Type B pancreatic cell (in vitro differentiated cells): ENCODE measurements around the gene DGCR2. TPM values are rescaled to one million over a fixed set of nuclear protein-coding genes. Genes with fewer than 3 reads are reported as not detected.
A peak's percentile ranks its signal among the peaks of the same experiment; 100 is the strongest.

Experiments
- DNase-seq: peaks from one replicate; pipeline ENCODE4 v3.0.0; 2021; ENCODE audit warnings: mixed read lengths; ENCODE audit not compliant: unreplicated experiment; ENCODE audit errors: extremely low spot score
- H3K27ac Mint-ChIP-seq: 2 replicates; pipeline ENCODE4 v1.8.0; 2021; ENCODE audit warnings: mild to moderate bottlenecking, mixed read lengths
- H3K27me3 Mint-ChIP-seq: 2 replicates; pipeline ENCODE4 v1.8.0; 2021; ENCODE audit warnings: mixed read lengths
- H3K36me3 Mint-ChIP-seq: 2 replicates; pipeline ENCODE4 v1.8.0; 2021; ENCODE audit warnings: mixed read lengths
- H3K4me1 Mint-ChIP-seq: one replicate; pipeline ENCODE4 v1.8.0; 2021; ENCODE audit warnings: mixed read lengths; ENCODE audit not compliant: unreplicated experiment
- H3K4me3 Mint-ChIP-seq: 2 replicates; pipeline ENCODE4 v1.8.0; 2021; ENCODE audit warnings: mild to moderate bottlenecking, mixed read lengths
- H3K9me3 Mint-ChIP-seq: 2 replicates; pipeline ENCODE4 v1.8.0; 2021; ENCODE audit warnings: mixed read lengths
- total RNA-seq: library from RNA; stranded (reverse); gene quantifications from 2 replicates; pipeline ENCODE4 v1.2.1, GENCODE V29; 2021; ENCODE audit warnings: low replicate concordance
- TF ChIP-seq, protein P1 (sequence below): fragments of 200-600 bp; sonication (generic); conservative IDR thresholded peaks from 2 replicates; pipeline ENCODE4 v1.5.0; 2021; ENCODE audit warnings: antibody characterized with exemption, mild to moderate bottlenecking

The DGCR2 gene
- total RNA-seq, 1 donor from 2014 or later: 83.1 TPM

DNA sequence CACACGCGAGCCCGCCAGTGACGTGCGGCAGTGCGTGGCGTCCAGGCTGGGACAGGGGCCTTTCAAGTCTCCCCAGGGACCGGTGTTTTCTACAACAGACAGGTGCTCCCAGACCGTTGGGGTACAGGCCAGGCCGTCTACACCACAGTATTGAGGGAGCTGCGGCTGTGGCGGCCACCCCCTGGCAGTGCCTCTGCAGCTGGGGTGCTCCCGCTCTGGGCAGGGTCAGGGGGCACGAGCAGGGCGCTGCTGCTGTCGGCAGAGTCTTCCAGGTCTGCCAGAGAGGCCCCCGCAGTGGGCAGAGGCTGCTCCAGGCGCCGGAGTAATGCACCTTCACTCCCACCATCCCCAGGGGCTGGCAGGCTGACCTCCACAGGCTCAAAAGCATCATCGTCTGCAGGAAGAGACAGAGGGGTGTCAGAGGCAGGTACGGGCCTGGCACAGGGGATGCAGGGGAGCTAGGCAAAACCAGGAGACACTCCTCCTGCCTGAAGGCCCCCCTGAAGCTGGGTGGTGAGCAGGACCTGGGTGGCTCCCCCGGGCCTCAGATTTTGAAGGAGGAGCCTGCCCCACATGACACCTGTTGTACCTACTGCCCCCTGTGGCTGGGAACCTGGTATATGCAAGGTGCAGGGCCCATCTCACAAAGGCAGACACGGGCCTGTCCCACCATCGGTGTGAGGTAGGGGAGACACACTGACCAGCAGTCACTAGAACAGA is 83.3 kb downstream of the DGCR2 start:
- peak; percentile 62 for DNase-seq
- Mint-ChIP-seq H3K27ac (no peak overlapping the region), H3K4me1 (no peaks in the 10 kb centered on the region), H3K36me3 (no peaks in the 10 kb centered on the region), H3K4me3 (no peak overlapping the region), H3K27me3 (peaks cover 3% of the 10 kb centered on the region), H3K9me3 (no peaks in the 10 kb centered on the region)
- TF ChIP-seq, protein P1, sequence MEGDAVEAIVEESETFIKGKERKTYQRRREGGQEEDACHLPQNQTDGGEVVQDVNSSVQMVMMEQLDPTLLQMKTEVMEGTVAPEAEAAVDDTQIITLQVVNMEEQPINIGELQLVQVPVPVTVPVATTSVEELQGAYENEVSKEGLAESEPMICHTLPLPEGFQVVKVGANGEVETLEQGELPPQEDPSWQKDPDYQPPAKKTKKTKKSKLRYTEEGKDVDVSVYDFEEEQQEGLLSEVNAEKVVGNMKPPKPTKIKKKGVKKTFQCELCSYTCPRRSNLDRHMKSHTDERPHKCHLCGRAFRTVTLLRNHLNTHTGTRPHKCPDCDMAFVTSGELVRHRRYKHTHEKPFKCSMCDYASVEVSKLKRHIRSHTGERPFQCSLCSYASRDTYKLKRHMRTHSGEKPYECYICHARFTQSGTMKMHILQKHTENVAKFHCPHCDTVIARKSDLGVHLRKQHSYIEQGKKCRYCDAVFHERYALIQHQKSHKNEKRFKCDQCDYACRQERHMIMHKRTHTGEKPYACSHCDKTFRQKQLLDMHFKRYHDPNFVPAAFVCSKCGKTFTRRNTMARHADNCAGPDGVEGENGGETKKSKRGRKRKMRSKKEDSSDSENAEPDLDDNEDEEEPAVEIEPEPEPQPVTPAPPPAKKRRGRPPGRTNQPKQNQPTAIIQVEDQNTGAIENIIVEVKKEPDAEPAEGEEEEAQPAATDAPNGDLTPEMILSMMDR: no peak

DNA sequence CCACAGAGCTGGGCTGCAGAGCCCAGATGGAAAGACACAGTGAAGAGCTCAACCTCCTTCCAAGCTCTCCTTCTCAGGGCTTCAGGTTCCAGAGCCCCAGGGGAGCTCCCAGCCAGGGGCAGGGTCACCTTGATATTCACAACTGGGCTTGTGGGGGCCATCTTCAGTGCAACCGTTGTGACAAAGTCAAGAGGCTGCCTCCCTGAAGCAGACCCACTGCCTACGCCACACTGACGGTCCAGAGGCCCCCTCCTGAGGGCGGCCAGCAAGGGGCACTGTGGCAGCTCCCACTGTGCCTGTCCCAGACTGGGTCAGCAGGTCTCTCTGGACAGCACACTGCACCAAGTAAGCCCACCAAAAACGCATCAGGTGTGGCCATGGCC is 84.1 kb downstream of the DGCR2 start:
- no peaks in the 10 kb centered on the region for H3K9me3 Mint-ChIP-seq
- no peaks in the 10 kb centered on the region for H3K4me1 Mint-ChIP-seq
- H3K36me3 Mint-ChIP-seq: no peaks in the 10 kb centered on the region
- DNase-seq: peak; percentile 62
- no peak overlapping the region for H3K4me3 Mint-ChIP-seq
- H3K27ac Mint-ChIP-seq: no peak overlapping the region
- peaks cover 5% of the 10 kb centered on the region for H3K27me3 Mint-ChIP-seq
- TF ChIP-seq, protein P1: no peak

DNA sequence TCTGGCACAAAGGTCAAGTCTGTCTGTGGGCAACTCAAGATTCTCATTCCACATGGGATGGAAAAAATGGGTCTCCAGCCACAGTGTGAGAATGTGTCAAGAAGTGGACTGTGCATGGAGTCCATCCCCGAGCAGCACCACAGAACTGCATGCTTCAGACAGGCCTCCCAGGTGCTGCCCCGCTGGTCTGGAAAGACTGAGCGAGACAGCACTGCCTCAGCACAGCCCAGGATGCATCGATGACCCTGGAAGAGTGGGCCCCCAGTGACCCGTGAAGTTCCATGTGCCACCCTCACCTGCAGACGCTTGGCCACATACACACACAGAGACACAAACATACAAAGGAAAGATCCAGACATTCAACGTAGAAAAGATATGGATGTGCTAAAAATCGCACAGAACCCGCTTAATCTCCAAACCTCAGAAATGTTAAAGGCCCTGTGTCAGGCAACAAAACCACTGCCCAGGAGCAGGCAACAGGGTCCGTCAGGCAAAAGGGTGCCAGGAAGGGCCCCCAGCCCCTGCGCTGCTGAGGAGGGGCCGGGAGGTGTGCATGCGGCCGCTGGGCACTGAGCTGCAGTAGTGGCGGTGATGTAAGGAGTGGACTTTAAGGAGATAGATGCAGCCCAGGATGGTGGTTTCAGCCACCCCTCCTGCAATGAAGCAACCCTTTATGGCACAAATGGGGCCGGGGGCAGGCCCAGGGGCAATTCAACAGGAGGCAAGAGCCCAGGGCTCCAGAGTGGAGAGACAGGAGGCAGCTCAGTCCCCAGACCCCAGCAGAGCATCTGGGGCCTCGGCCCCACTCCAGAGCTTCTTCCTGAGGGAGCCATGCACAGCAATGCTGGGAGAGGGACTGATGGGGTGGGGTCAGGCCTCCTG is 84.7 kb downstream of the DGCR2 start:
- peak; percentile 65 for DNase-seq
- Mint-ChIP-seq H3K4me3 (no peak overlapping the region), H3K4me1 (no peaks in the 10 kb centered on the region), H3K27me3 (peaks cover 11% of the 10 kb centered on the region), H3K27ac (no peak overlapping the region), H3K9me3 (no peaks in the 10 kb centered on the region), H3K36me3 (no peaks in the 10 kb centered on the region)
- TF ChIP-seq, protein P1: no peak

DNA sequence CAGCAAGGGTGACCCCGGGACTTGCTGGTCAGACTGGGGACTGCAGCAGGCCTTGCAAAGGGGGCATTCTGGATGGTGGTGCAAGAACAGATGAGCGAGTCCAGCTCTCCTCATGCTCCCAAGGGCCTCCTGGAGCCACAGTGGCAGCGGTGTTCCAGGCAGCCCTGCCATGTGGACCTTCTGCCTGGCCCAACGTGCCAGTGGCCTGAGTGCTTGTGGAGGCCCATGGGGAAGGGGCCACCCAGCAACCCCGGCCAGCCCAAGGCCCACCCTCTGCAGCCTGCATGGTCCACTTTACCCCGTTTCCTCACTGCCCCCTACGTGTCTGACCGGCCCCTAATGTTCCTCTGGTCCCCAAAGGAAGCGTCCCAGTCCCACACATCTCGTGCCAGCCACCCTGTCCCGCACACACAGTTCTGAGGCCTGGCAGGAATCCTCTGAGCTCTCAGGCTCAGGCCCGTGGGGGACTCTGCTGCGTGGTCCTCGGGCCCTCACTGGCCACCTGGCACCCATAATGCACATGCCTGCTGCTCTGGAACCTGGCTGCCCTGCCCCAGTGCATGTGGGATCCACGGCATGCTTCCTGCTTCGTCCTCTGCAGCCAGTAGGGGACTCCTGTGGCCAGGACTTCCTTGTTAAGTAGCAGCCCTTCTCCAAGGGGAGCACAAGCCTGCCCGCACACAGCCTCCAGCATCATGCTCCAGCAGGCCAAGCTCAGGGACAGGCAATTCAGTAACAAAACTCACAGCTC is 85.5 kb downstream of the DGCR2 start:
- no peak overlapping the region for H3K4me3 Mint-ChIP-seq
- no peak overlapping the region for H3K27ac Mint-ChIP-seq
- TF ChIP-seq, protein P1: no peak

DNA sequence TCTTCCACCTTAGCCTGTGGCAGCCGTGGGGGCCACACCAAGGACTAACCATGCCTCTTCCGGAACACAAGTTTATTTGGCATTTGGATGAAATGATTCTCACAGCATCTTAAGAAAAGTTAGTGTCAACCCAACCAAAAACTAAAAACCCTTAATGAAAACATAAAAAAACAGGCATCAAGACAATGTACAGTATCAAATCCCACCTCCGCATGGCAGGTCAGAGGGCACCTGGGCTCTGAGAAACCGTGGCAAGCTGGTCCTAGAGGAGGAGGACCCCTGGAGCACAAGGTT is 86.0 kb downstream of the DGCR2 start:
- Mint-ChIP-seq H3K9me3 (no peaks in the 10 kb centered on the region), H3K4me1 (no peaks in the 10 kb centered on the region), H3K27me3 (peaks cover 16% of the 10 kb centered on the region), H3K27ac (no peak overlapping the region), H3K36me3 (no peaks in the 10 kb centered on the region), H3K4me3 (no peak overlapping the region)
- TF ChIP-seq, protein P1: no peak
- DNase-seq: no peak

More for the DNA sequence above, 85.5 kb downstream of the DGCR2 start:
- DNase-seq: peak; percentile 61
- Mint-ChIP-seq H3K9me3 (no peaks in the 10 kb centered on the region), H3K36me3 (no peaks in the 10 kb centered on the region), H3K27me3 (peaks cover 12% of the 10 kb centered on the region), H3K4me1 (no peaks in the 10 kb centered on the region)
